Measurements from ENCODE around the gene FLT1. TPM values are rescaled to one million over a fixed set of nuclear protein-coding genes. Genes with fewer than 3 reads are reported as not detected.

Gene FLT1
- total RNA-seq, 2 experiments from 2014 or later = 1.6 to 2.5 TPM

GRCh38 chr13:28531077-28531844 is 36.3 kb upstream of the FLT1 start:
- Histone ChIP-seq H3K4me3 (ENCODE audit: low read depth, low read length, poor library complexity, severe bottlenecking) (no peak overlapping the region), H3K27ac (ENCODE audit: low read depth, low read length, poor library complexity, severe bottlenecking) (no peak overlapping the region), H3K9me2 (ENCODE audit: insufficient read depth, low read length) (no peaks in the 10 kb centered on the region), H4K20me1 (ENCODE audit: insufficient read depth, low read length) (no peaks in the 10 kb centered on the region), H3K36me3 (ENCODE audit: insufficient read depth, low read length) (no peaks in the 10 kb centered on the region), H3K4me1 (ENCODE audit: insufficient read depth, low read length, poor library complexity, severe bottlenecking) (peaks cover 9% of the 10 kb centered on the region), H3K9me3 (ENCODE audit: low read length) (no peaks in the 10 kb centered on the region), H2AFZ (ENCODE audit: low read length) (no peak overlapping the region), H3K4me2 (ENCODE audit: low read length) (no peak overlapping the region), H3K79me2 (ENCODE audit: insufficient read depth, low read depth, low read length) (no peaks in the 10 kb centered on the region)
- intact Hi-C loops (cut with micrococcal nuclease; ENCODE audit: unreplicated experiment) = no loop called here
- ChIA-PET POLR2A (interaction anchor here (0.7 kb wide), 1 partner anchor 1219 kb away, joined by 3 read pairs; no protein-coding TSS in a partner anchor), CTCF (ENCODE audit: unreplicated experiment) (no interaction called here)
- BruUV-seq (replicated peaks) = no TSS peak
- DNase-seq (ENCODE audit: low spot score) = no peak
- TF ChIP-seq EZH2phosphoT487 (IDR thresholded peaks at IDR 0.05; ENCODE audit: borderline replicate concordance, low read depth, low read length) = no peak
- no peak for TF ChIP-seq CTCF (conservative IDR thresholded peaks at IDR 0.05; ENCODE audit: low read length)

- TF ChIP-seq CTCF (conservative IDR thresholded peaks at IDR 0.05; ENCODE audit: low read length) (no peak), EZH2phosphoT487 (IDR thresholded peaks at IDR 0.05; ENCODE audit: borderline replicate concordance, low read depth, low read length) (no peak)
- H2AFZ ChIP-seq (ENCODE audit: low read length) = no peak overlapping the region
- intact Hi-C loops (cut with micrococcal nuclease; ENCODE audit: unreplicated experiment) = no loop called here
- no peak overlapping the region for H3K27ac ChIP-seq (ENCODE audit: low read depth, low read length, poor library complexity, severe bottlenecking)
- no peak overlapping the region for H3K4me3 ChIP-seq (ENCODE audit: low read depth, low read length, poor library complexity, severe bottlenecking)
- peaks cover 9% of the 10 kb centered on the region for H3K4me1 ChIP-seq (ENCODE audit: insufficient read depth, low read length, poor library complexity, severe bottlenecking)
- H3K4me2 ChIP-seq (ENCODE audit: low read length) = no peak overlapping the region
- no TSS peak for BruUV-seq (replicated peaks)
- DNase-seq (ENCODE audit: low spot score) = no peak
- no peaks in the 10 kb centered on the region for H3K9me3 ChIP-seq (ENCODE audit: low read length)
- no peaks in the 10 kb centered on the region for H3K36me3 ChIP-seq (ENCODE audit: insufficient read depth, low read length)
- no peaks in the 10 kb centered on the region for H3K79me2 ChIP-seq (ENCODE audit: insufficient read depth, low read depth, low read length)
- ChIA-PET POLR2A (no interaction called here), CTCF (ENCODE audit: unreplicated experiment) (no interaction called here)
- H4K20me1 ChIP-seq (ENCODE audit: insufficient read depth, low read length) = no peaks in the 10 kb centered on the region
- no peaks in the 10 kb centered on the region for H3K9me2 ChIP-seq (ENCODE audit: insufficient read depth, low read length)
Observed at GRCh38 chr13:28530729-28531076, 35.8 kb upstream of the FLT1 start.

DNA sequence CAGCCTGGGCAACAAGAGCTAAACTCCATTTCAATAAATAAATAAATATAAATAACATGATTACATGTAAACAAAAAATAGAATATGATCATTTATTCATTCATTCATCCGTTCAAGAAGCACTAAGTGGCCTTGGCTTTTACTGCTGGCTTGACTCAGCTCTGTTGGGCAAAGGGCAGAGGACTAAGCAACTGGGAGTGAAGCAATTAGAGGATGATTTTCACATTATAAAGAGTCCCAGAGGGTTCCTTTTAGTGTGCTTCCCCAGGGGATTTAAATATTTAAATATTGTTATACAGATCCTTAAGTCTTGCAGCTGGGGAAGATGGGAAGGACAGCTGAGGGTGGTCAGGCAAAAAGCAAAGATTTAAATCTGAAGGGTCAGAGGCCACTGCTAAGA is 34.9 kb upstream of the FLT1 start:
- TF ChIP-seq CTCF (conservative IDR thresholded peaks at IDR 0.05; ENCODE audit: low read length) (no peak), EZH2phosphoT487 (IDR thresholded peaks at IDR 0.05; ENCODE audit: borderline replicate concordance, low read depth, low read length) (no peak)
- Histone ChIP-seq H3K36me3 (ENCODE audit: insufficient read depth, low read length) (no peaks in the 10 kb centered on the region), H3K79me2 (ENCODE audit: insufficient read depth, low read depth, low read length) (no peaks in the 10 kb centered on the region), H2AFZ (ENCODE audit: low read length) (no peak overlapping the region), H3K9me3 (ENCODE audit: low read length) (no peaks in the 10 kb centered on the region), H3K4me1 (ENCODE audit: insufficient read depth, low read length, poor library complexity, severe bottlenecking) (peaks cover 15% of the 10 kb centered on the region), H3K4me3 (ENCODE audit: low read depth, low read length, poor library complexity, severe bottlenecking) (no peak overlapping the region), H3K27ac (ENCODE audit: low read depth, low read length, poor library complexity, severe bottlenecking) (no peak overlapping the region), H4K20me1 (ENCODE audit: insufficient read depth, low read length) (no peaks in the 10 kb centered on the region), H3K4me2 (ENCODE audit: low read length) (no peak overlapping the region), H3K9me2 (ENCODE audit: insufficient read depth, low read length) (no peaks in the 10 kb centered on the region)
- POLR2A ChIA-PET = interaction anchor here (0.8 kb wide), 1 partner anchor 25 kb away, joined by 3 read pairs; no protein-coding TSS in a partner anchor
- BruUV-seq (replicated peaks) = no TSS peak
- intact Hi-C loops (cut with micrococcal nuclease; ENCODE audit: unreplicated experiment) = loop anchor here (10.0 kb wide), 1 partner anchor 205 kb away; no protein-coding TSS in a partner anchor
- DNase-seq (ENCODE audit: low spot score) = no peak
- CTCF ChIA-PET (ENCODE audit: unreplicated experiment) = no interaction called here

Measured in OCI-LY7 (cell line).